CD14-positive monocyte (primary cell): Measurements from ENCODE around the gene BOD1L1. TPM values are rescaled to one million over a fixed set of nuclear protein-coding genes. Genes with fewer than 3 reads are reported as not detected.

Experiments used
- DNase-seq, 3 donors: peaks; one replicate each; pipeline ENCODE4 v3.0.0-alpha.2; 2011 to 2022
- H2AFZ ChIP-seq: 2 replicates; pipeline ENCODE4 v1.6.0; 2012; ENCODE audit warnings: mild to moderate bottlenecking, low read depth, low read length, inconsistent platforms; ENCODE audit not compliant: insufficient read depth, poor library complexity, severe bottlenecking
- H3K27ac ChIP-seq, 2 donors: 1 replicate in 1 of 2; 2 replicates in 1 of 2; pipeline ENCODE4 v1.5.1; 2012 to 2013; ENCODE audit warnings: low read length in 2 of 2, control low read depth in 1 of 2, inconsistent platforms in 1 of 2, low read depth in 1 of 2, mild to moderate bottlenecking in 1 of 2
- H3K27me3 ChIP-seq, 2 donors: one replicate each; pipeline versions ENCODE4 v1.6.0 to v1.6.1; 2011 to 2013; ENCODE audit warnings: low read length in 2 of 2; ENCODE audit not compliant: control insufficient read depth in 2 of 2, insufficient read depth in 2 of 2
- H3K36me3 ChIP-seq, 2 donors: replicated peaks in 1 of 2; 1 replicate in 1 of 2; 2 replicates in 1 of 2; pipeline versions ENCODE4 v1.5.1 to v1.6.1; 2012 to 2013; ENCODE audit warnings: low read length in 2 of 2, control low read depth in 1 of 2, inconsistent platforms in 1 of 2, mild to moderate bottlenecking in 1 of 2; ENCODE audit not compliant: insufficient read depth in 2 of 2, control insufficient read depth in 1 of 2
- H3K4me1 ChIP-seq, 2 donors: 1 replicate in 1 of 2; 2 replicates in 1 of 2; pipeline versions ENCODE4 v1.5.1 to v1.6.1; 2012 to 2013; ENCODE audit warnings: low read length in 2 of 2, control low read depth in 1 of 2, inconsistent platforms in 1 of 2, mild to moderate bottlenecking in 1 of 2, moderate library complexity in 1 of 2; ENCODE audit not compliant: insufficient read depth in 2 of 2, control insufficient read depth in 1 of 2
- H3K4me2 ChIP-seq: replicated peaks from 2 replicates; pipeline ENCODE3; 2012; ENCODE audit warnings: low read length, moderate library complexity, mild to moderate bottlenecking; ENCODE audit not compliant: poor library complexity, severe bottlenecking; ENCODE audit errors: extremely low read depth
- H3K4me3 ChIP-seq, 3 experiments: fragments of 200-600 bp in 1 of 3; sonication (generic) in 1 of 3; replicated peaks in 1 of 3; 1 replicate in 2 of 3; 2 replicates in 1 of 3; pipeline ENCODE4 v1.5.1; 2011 to 2013; ENCODE audit warnings: low read length in 3 of 3, mild to moderate bottlenecking in 3 of 3, control low read depth in 2 of 3, low read depth in 2 of 3, inconsistent platforms in 1 of 3, moderate library complexity in 1 of 3
- H3K79me2 ChIP-seq: 2 replicates; pipeline ENCODE4 v1.6.0; 2012; ENCODE audit warnings: mild to moderate bottlenecking, control low read depth, inconsistent platforms, low read length, moderate library complexity; ENCODE audit not compliant: insufficient read depth
- H3K9ac ChIP-seq: 2 replicates; pipeline ENCODE4 v1.6.0; 2017; ENCODE audit warnings: low read length, mild to moderate bottlenecking; ENCODE audit not compliant: insufficient read depth, poor library complexity, severe bottlenecking
- H3K9me3 ChIP-seq, 2 donors: replicated peaks in 1 of 2; 1 replicate in 1 of 2; 2 replicates in 1 of 2; pipeline versions ENCODE4 v1.5.1 to v1.6.1; 2012 to 2013; ENCODE audit warnings: low read length in 2 of 2, control low read depth in 1 of 2; ENCODE audit not compliant: control insufficient read depth in 1 of 2, insufficient read depth in 1 of 2
- H4K20me1 ChIP-seq: 2 replicates; pipeline ENCODE4 v1.6.0; 2012; ENCODE audit warnings: mild to moderate bottlenecking, low read length, control low read depth, moderate library complexity; ENCODE audit not compliant: insufficient read depth
- H3K27ac Mint-ChIP-seq, 7 donors: one replicate each; pipeline ENCODE4 v1.8.0; 2020; ENCODE audit warnings: mild to moderate bottlenecking in 7 of 7, mixed read lengths in 7 of 7, moderate library complexity in 6 of 7, inconsistent platforms in 2 of 7
- H3K27me3 Mint-ChIP-seq, 3 donors: one replicate each; pipeline ENCODE4 v1.8.0; 2021 to 2022; ENCODE audit warnings: low read depth in 3 of 3, mild to moderate bottlenecking in 3 of 3, mixed read lengths in 3 of 3, moderate library complexity in 3 of 3, inconsistent platforms in 1 of 3
- H3K36me3 Mint-ChIP-seq, 2 donors: one replicate each; pipeline ENCODE4 v1.8.0; 2020; ENCODE audit warnings: mixed read lengths in 2 of 2, inconsistent platforms in 1 of 2, mild to moderate bottlenecking in 1 of 2
- H3K4me1 Mint-ChIP-seq: one replicate; pipeline ENCODE4 v1.8.0; 2020; ENCODE audit warnings: mild to moderate bottlenecking, mixed read lengths
- H3K4me3 Mint-ChIP-seq, 2 donors: one replicate each; pipeline ENCODE4 v1.8.0; 2020; ENCODE audit warnings: mild to moderate bottlenecking in 2 of 2, mixed read lengths in 2 of 2, moderate library complexity in 1 of 2
- H3K9me3 Mint-ChIP-seq, 7 donors: one replicate each; pipeline ENCODE4 v1.8.0; 2020 to 2022; ENCODE audit warnings: mixed read lengths in 7 of 7, mild to moderate bottlenecking in 6 of 7, moderate library complexity in 6 of 7, inconsistent platforms in 2 of 7
- WGBS: methylation state at CpG from one replicate; pipeline ENCODE4 v1.1.5; 2013; ENCODE audit warnings: missing lambda C conversion rate; ENCODE audit not compliant: insufficient coverage; 5-methylcytosine and 5-hydroxymethylcytosine counted together
- intact Hi-C, 2 donors: fragments of 100-400 bp; cut with micrococcal nuclease; formaldehyde crosslinking; loops; one replicate each; pipeline versions ENCODE4 v1.15.0 to v1.15.1; 2023
- polyA plus RNA-seq, 3 donors: library from polyadenylated mRNA; depleted of rRNA in 1 of 3; unstranded in 2 of 3; stranded (reverse) in 1 of 3; fragments of 300-500 nt in 2 of 3; fragments of >200 nt in 1 of 3; fragmentation: Illumina TruSeq in 2 of 3; gene quantifications; 1 replicate in 2 of 3; 2 replicates in 1 of 3; pipeline ENCODE4 v1.2.3, GENCODE V29; 2012 to 2021
- TF ChIP-seq, protein P1 (sequence below): fragments of 200-600 bp; IDR thresholded peaks from one replicate; pipeline ENCODE4 v1.8.0; 2022; ENCODE audit warnings: antibody characterized with exemption, mild to moderate bottlenecking

The BOD1L1 gene
- polyA plus RNA-seq, 3 donors, result 0.72 to 26.7 (median 1.5) TPM

DNA sequence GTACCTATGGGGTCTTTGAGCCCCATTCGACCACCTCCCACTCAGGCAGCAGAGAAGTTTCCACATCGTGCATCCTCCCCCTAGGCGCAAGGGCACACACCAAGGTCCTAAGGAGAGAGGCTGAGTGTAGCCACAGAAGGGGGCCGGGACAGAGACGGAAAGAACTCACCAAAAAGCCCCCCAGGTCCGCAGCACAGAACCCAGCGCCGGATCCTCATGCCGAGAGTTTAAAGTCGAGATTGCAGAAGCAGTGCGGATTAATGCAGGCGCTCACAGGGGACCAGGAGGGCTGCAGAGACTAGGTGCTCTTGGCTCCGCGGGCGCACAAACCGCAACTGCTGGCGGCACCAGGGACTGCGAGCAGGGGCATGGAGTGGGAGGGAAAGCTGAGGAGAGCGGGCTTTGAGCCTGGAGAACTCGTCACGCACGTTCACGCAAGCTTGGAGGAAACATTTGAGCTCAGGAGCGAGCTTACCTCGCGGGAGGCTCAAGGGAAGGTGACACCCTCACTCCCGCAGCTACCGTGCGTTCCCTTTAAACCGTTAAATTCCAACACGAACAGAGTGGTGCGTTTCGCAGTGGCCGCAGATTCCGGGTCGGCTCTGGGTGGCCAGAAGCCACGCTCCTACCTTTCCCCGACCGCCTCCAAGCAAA is 91.7 kb downstream of the BOD1L1 start:
- DNase-seq, result no peak
- Mint-ChIP-seq H3K27me3 (peaks cover 99% of the 10 kb centered on the region in 3 donors), H3K4me3 (peak overlapping the region in 1 of 2 donors; percentile 84)

DNA sequence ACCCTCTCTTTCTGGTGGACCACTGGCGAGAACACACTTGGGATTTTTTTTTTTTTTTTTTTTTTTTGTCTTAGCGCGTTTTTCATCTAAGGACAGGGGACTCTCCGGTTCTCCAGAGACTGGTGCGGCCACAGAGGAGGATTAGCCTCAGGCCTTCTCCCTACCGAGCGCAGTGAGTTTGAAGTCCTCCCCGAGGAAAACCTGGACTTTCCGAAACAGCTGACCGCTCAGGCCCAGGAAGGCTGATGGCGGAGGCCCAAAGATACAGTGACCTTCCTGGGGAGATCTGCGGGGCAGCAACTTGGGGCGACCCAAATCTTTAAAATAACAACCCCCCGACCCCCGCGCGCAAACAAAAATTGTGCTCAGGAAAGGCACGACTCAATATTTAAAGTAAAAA is 92.4 kb downstream of the BOD1L1 start:
- Histone ChIP-seq H3K4me2 (no peak overlapping the region), H3K4me3 (no peak overlapping the region), H3K79me2 (no peaks in the 10 kb centered on the region), H3K9ac (no peak overlapping the region), H2AFZ (no peak overlapping the region), H3K27ac (no peak overlapping the region), H3K27me3 (peaks cover 99% of the 10 kb centered on the region in 2 donors), H3K9me3 (peaks cover 8 to 80% of the 10 kb centered on the region in 2 donors), H4K20me1 (no peaks in the 10 kb centered on the region), H3K4me1 (peaks cover 18 to 21% of the 10 kb centered on the region in 2 donors), H3K36me3 (no peaks in the 10 kb centered on the region)
- H3K27me3 Mint-ChIP-seq, result peaks cover 99% of the 10 kb centered on the region in 3 donors
- intact Hi-C loops, result no loop called here
- no peak for DNase-seq
- peak overlapping the region in 1 of 2 donors; percentile 84 for H3K4me3 Mint-ChIP-seq
- TF ChIP-seq, protein P1, sequence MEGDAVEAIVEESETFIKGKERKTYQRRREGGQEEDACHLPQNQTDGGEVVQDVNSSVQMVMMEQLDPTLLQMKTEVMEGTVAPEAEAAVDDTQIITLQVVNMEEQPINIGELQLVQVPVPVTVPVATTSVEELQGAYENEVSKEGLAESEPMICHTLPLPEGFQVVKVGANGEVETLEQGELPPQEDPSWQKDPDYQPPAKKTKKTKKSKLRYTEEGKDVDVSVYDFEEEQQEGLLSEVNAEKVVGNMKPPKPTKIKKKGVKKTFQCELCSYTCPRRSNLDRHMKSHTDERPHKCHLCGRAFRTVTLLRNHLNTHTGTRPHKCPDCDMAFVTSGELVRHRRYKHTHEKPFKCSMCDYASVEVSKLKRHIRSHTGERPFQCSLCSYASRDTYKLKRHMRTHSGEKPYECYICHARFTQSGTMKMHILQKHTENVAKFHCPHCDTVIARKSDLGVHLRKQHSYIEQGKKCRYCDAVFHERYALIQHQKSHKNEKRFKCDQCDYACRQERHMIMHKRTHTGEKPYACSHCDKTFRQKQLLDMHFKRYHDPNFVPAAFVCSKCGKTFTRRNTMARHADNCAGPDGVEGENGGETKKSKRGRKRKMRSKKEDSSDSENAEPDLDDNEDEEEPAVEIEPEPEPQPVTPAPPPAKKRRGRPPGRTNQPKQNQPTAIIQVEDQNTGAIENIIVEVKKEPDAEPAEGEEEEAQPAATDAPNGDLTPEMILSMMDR, result no peak
- H3K36me3 Mint-ChIP-seq, result peaks cover 8 to 12% of the 10 kb centered on the region in 2 donors
- H3K4me1 Mint-ChIP-seq, result peaks cover 47% of the 10 kb centered on the region
- H3K27ac Mint-ChIP-seq, result no peak overlapping the region
- peaks cover 0 to 55% (median 21%) of the 10 kb centered on the region in 7 donors for H3K9me3 Mint-ChIP-seq
- 6% methylated on average over 8 of the region's 18 CpGs for WGBS

More for the DNA sequence above, 91.7 kb downstream of the BOD1L1 start:
- peaks cover 0 to 57% (median 14%) of the 10 kb centered on the region in 7 donors for H3K9me3 Mint-ChIP-seq
- Histone ChIP-seq H3K9me3 (peaks cover 9 to 80% of the 10 kb centered on the region in 2 donors), H3K9ac (no peak overlapping the region), H3K27me3 (peaks cover 99% of the 10 kb centered on the region in 2 donors), H3K4me1 (peaks cover 12 to 14% of the 10 kb centered on the region in 2 donors), H3K4me2 (no peak overlapping the region), H3K27ac (no peak overlapping the region), H3K79me2 (no peaks in the 10 kb centered on the region), H3K4me3 (no peak overlapping the region), H3K36me3 (no peaks in the 10 kb centered on the region), H2AFZ (no peak overlapping the region), H4K20me1 (no peaks in the 10 kb centered on the region)
- H3K27ac Mint-ChIP-seq, result no peak overlapping the region
- intact Hi-C loops, result no loop called here
- H3K4me1 Mint-ChIP-seq, result peaks cover 47% of the 10 kb centered on the region
- H3K36me3 Mint-ChIP-seq, result peaks cover 9 to 14% of the 10 kb centered on the region in 2 donors
- WGBS, result 3% methylated on average over 36 of the region's 39 CpGs
- TF ChIP-seq, protein P1, result no peak
